ENCODE results near the gene SLC22A1. TPM values are rescaled to one million over a fixed set of nuclear protein-coding genes. Genes with fewer than 3 reads are reported as not detected.

Gene SLC22A1
- total RNA-seq, 2 experiments from 2014 or later = 0.14 to 0.89 TPM

- Histone ChIP-seq H3K9me3 (ENCODE audit: control insufficient read depth in 1 of 2, insufficient read depth in 1 of 2, low read length in 2 of 2) (no peaks in the 10 kb centered on the region), H3K27ac (ENCODE audit: low read depth in 1 of 2, low read length in 2 of 2) (no peak overlapping the region), H3K36me3 (ENCODE audit: insufficient read depth, low read length) (no peaks in the 10 kb centered on the region), H3K4me3 (ENCODE audit: low read length) (no peak overlapping the region), H3K27me3 (ENCODE audit: control insufficient read depth in 1 of 2, insufficient read depth in 2 of 2, low read length in 2 of 2) (no peaks in the 10 kb centered on the region), H3K4me1 (ENCODE audit: insufficient read depth, low read length) (no peaks in the 10 kb centered on the region)
- CTCF ChIA-PET = no interaction called here
- intact Hi-C loops (cut with DNase I, micrococcal nuclease) = no loop called here
- no peak for DNase-seq
- no peak overlapping the region for H3K4me3 Mint-ChIP-seq
- POLR2A ChIA-PET = no interaction called here
- H3K4me1 Mint-ChIP-seq (ENCODE audit: low read depth) = no peaks in the 10 kb centered on the region
- H3K27ac Mint-ChIP-seq = no peak overlapping the region
- peaks cover 4% of the 10 kb centered on the region for H3K9me3 Mint-ChIP-seq
- peaks cover 6% of the 10 kb centered on the region for H3K27me3 Mint-ChIP-seq
- TF ChIP-seq CTCF (IDR thresholded peaks at IDR 0.05) = no peak
- ATAC-seq (ENCODE audit: poor library complexity) = no peak
- H3K36me3 Mint-ChIP-seq (ENCODE audit: low read depth) = no peaks in the 10 kb centered on the region
Observed at GRCh38 chr6:160160450-160160849, 38.8 kb downstream of the SLC22A1 start.

DNA sequence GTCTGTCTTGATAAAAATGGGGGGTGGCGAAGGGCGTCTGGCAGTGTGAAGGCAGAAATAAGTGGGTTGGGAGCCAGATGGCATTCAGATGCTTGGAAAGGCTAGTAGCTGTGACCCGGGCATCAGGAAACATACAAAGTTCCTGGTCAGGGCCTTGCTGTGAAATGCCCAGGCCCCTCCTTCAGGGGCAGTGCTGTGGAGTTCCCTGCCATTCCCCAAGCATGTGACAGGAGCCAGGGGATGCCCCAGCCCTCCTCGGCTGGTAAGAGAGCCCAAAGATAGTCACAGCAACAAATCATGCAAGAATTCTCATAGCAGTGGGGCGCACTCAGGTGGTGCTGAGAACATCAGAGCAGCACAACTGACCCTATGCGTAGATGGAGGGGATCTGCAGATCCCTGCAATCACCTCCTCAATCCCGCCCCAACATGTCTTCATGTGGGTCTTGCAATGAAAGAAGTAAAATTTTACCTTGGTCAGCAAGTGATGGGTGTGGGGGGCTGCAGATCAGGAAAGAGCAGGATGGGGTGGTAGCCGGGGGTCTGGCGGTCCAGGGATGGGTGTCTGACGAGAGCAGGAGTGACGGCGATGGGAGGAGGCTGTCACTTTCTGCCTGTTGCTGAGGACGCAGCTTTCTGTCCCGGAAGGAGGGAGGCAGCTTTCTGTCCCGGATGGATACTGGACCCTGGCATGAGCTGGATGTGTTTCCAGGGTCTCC lies 39.5 kb downstream of the SLC22A1 start:
- no peak overlapping the region for H3K4me3 Mint-ChIP-seq
- no peaks in the 10 kb centered on the region for H3K4me1 ChIP-seq (ENCODE audit: insufficient read depth, low read length)
- ATAC-seq (ENCODE audit: poor library complexity) = no peak
- H3K27ac Mint-ChIP-seq = no peak overlapping the region
- intact Hi-C loops (cut with DNase I, micrococcal nuclease) = no loop called here
- H3K36me3 Mint-ChIP-seq (ENCODE audit: low read depth) = no peaks in the 10 kb centered on the region
- H3K27ac ChIP-seq (ENCODE audit: low read depth in 1 of 2, low read length in 2 of 2) = no peak overlapping the region
- ChIA-PET POLR2A (no interaction called here), CTCF (no interaction called here)
- H3K27me3 Mint-ChIP-seq = peaks cover 6% of the 10 kb centered on the region
- peaks cover 4% of the 10 kb centered on the region for H3K9me3 Mint-ChIP-seq
- H3K4me3 ChIP-seq (ENCODE audit: low read length) = no peak overlapping the region
- DNase-seq = no peak
- no peaks in the 10 kb centered on the region for H3K4me1 Mint-ChIP-seq (ENCODE audit: low read depth)
- peaks cover 0 to 3% of the 10 kb centered on the region in 2 experiments for H3K9me3 ChIP-seq (ENCODE audit: control insufficient read depth in 1 of 2, insufficient read depth in 1 of 2, low read length in 2 of 2)
- TF ChIP-seq CTCF (IDR thresholded peaks at IDR 0.05) = no peak
- no peaks in the 10 kb centered on the region for H3K27me3 ChIP-seq (ENCODE audit: control insufficient read depth in 1 of 2, insufficient read depth in 2 of 2, low read length in 2 of 2)
- H3K36me3 ChIP-seq (ENCODE audit: insufficient read depth, low read length) = no peaks in the 10 kb centered on the region

GRCh38 chr6:160161647-160161986 lies 40.0 kb downstream of the SLC22A1 start:
- no peak overlapping the region for H3K27ac Mint-ChIP-seq
- ATAC-seq (ENCODE audit: poor library complexity) (no peak), DNase-seq (no peak)
- CTCF ChIA-PET = no interaction called here
- no peak overlapping the region for H3K4me3 ChIP-seq (ENCODE audit: low read length)
- intact Hi-C loops (cut with DNase I, micrococcal nuclease) = no loop called here
- POLR2A ChIA-PET = no interaction called here
- peaks cover 0 to 8% of the 10 kb centered on the region in 2 experiments for H3K9me3 ChIP-seq (ENCODE audit: control insufficient read depth in 1 of 2, insufficient read depth in 1 of 2, low read length in 2 of 2)
- H3K36me3 Mint-ChIP-seq (ENCODE audit: low read depth) = no peaks in the 10 kb centered on the region
- H3K9me3 Mint-ChIP-seq = peaks cover 4% of the 10 kb centered on the region
- H3K36me3 ChIP-seq (ENCODE audit: insufficient read depth, low read length) = no peaks in the 10 kb centered on the region
- TF ChIP-seq CTCF (IDR thresholded peaks at IDR 0.05) = no peak
- H3K27me3 Mint-ChIP-seq = peaks cover 6% of the 10 kb centered on the region
- no peak overlapping the region for H3K27ac ChIP-seq (ENCODE audit: low read depth in 1 of 2, low read length in 2 of 2)
- H3K4me3 Mint-ChIP-seq = no peak overlapping the region
- H3K4me1 ChIP-seq (ENCODE audit: insufficient read depth, low read length) = no peaks in the 10 kb centered on the region
- no peaks in the 10 kb centered on the region for H3K27me3 ChIP-seq (ENCODE audit: control insufficient read depth in 1 of 2, insufficient read depth in 2 of 2, low read length in 2 of 2)
- H3K4me1 Mint-ChIP-seq (ENCODE audit: low read depth) = no peaks in the 10 kb centered on the region

Data from CD4-positive, alpha-beta T cell (primary cell).